Measurements from ENCODE around the gene SIGLEC12. TPM values are rescaled to one million over a fixed set of nuclear protein-coding genes. Genes with fewer than 3 reads are reported as not detected.

Gene SIGLEC12
- total and polyA plus RNA-seq, 2 donors (not counting 1 experiment from before 2014, with no cell fraction given) = 0.24 TPM; not detected in 1

DNA sequence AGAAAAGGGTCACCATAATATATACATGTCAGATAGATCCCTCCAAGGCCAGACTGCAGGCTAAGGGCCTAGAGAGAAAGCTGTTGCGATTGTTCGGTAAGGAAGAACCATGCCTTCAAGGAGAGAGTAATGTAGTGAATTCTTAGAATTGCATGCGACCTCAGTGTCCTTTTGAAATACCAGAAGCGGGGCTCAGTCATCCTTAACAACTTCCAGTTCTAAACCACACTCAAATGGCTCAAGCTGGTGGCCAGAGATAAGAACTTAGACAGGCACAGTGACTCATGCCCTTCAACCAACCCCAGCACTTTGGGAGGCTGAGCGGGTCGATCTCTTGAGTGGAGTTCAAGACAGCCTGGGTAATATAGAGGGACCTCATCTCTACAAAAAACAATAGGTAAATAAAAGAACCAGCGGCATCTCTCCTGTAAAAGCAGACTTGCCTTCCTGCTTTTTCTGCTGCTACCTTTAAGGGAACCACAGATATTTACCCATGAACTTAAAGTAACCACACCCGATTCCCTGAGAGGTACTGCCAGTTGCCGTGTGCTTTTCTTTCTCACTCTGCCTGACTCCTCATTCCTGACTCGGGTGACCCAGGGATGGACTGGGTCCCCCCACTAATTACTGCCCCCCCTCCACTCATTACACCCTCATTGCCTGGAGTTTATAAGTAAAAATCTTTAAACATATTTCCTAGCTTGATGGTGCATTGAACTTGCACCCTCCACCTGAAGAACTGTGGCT lies 45.2 kb upstream of the SIGLEC12 start:
- Histone ChIP-seq H3K79me2 (ENCODE audit: control insufficient read depth, insufficient read depth, low read length) (peaks cover 25% of the 10 kb centered on the region), H3K27ac (ENCODE audit: low read length in 2 of 2) (peak overlapping the region; percentile 43 to 77), H4K20me1 (ENCODE audit: control insufficient read depth, insufficient read depth, low read length, poor library complexity, severe bottlenecking) (no peaks in the 10 kb centered on the region), H3K4me2 (replicated peaks; ENCODE audit: low read depth, low read length, poor library complexity, severe bottlenecking) (peak overlapping the region; percentile 79), H3K36me3 (replicated peaks in 1 of 2; ENCODE audit: control extremely low read depth in 1 of 2, control insufficient read depth in 1 of 2, extremely low read depth in 1 of 2, insufficient read depth in 2 of 2, low read length in 1 of 2) (no peaks in the 10 kb centered on the region), H3K9ac (ENCODE audit: low read length) (peak overlapping the region; percentile 76), H3K4me3 (ENCODE audit: control extremely low read depth in 1 of 5, extremely low read depth in 1 of 5, insufficient read depth in 1 of 5, low read depth in 2 of 5, low read length in 4 of 5) (peak overlapping the region in 3 of 5 experiments; percentile 7 to 47 (median 11)), H3K27me3 (replicated peaks in 1 of 4; ENCODE audit: control extremely low read depth in 1 of 4, control insufficient read depth in 3 of 4, insufficient read depth in 4 of 4, low read length in 3 of 4) (no peaks in the 10 kb centered on the region), H3K9me3 (ENCODE audit: control extremely low read depth in 1 of 3, control insufficient read depth in 2 of 3, insufficient read depth in 1 of 3, low read length in 2 of 3) (peaks cover 0 to 4% (median 0%) of the 10 kb centered on the region in 3 donors), H2AFZ (ENCODE audit: insufficient read depth, low read depth, low read length, poor library complexity, severe bottlenecking) (peak overlapping the region; percentile 36), H3K4me1 (ENCODE audit: control insufficient read depth in 2 of 2, insufficient read depth in 2 of 2, low read length in 2 of 2) (peaks cover 49 to 77% of the 10 kb centered on the region in 2 donors)
- Mint-ChIP-seq H3K27me3 (no peaks in the 10 kb centered on the region), H3K27ac (peak overlapping the region; percentile 97), H3K4me1 (peaks cover 85% of the 10 kb centered on the region), H3K4me3 (peak overlapping the region; percentile 83), H3K9me3 (ENCODE audit: insufficient read depth) (no peaks in the 10 kb centered on the region)
- WGBS (ENCODE audit: insufficient coverage) = 14% methylated on average over 4 of the region's 10 CpGs
- intact Hi-C loops (cut with micrococcal nuclease) = loop anchor here (1.0 kb wide), 1 partner anchor 12 kb away; no protein-coding TSS in a partner anchor
- ATAC-seq (ENCODE audit: low read depth) (no peak), DNase-seq (no peak)
- ChIA-PET CTCF (interaction anchor here (0.7 to 8.0 kb wide), 8 partner anchors 9 to 125 kb away, joined by 3 to 41 read pairs (median 5); no protein-coding TSS in a partner anchor), POLR2A (no interaction called here)
- TF ChIP-seq CTCF (IDR thresholded peaks at IDR 0.05) = no peak
- TF ChIP-seq EZH2 (IDR thresholded peaks at IDR 0.05; ENCODE audit: borderline replicate concordance, insufficient read depth, low read depth, low read length, poor library complexity, severe bottlenecking) = no peak
